ENCODE measurements around the gene CEP85. TPM values are rescaled to one million over a fixed set of nuclear protein-coding genes. Genes with fewer than 3 reads are reported as not detected.
"Not testable (repeated sequence)": the region's sequence is repeated elsewhere in the genome, so short reads cannot be mapped to it uniquely, and the experiment has no call there.

The CEP85 gene
- total RNA-seq, 1 experiment from 2014 or later, result 20.8 TPM

DNA sequence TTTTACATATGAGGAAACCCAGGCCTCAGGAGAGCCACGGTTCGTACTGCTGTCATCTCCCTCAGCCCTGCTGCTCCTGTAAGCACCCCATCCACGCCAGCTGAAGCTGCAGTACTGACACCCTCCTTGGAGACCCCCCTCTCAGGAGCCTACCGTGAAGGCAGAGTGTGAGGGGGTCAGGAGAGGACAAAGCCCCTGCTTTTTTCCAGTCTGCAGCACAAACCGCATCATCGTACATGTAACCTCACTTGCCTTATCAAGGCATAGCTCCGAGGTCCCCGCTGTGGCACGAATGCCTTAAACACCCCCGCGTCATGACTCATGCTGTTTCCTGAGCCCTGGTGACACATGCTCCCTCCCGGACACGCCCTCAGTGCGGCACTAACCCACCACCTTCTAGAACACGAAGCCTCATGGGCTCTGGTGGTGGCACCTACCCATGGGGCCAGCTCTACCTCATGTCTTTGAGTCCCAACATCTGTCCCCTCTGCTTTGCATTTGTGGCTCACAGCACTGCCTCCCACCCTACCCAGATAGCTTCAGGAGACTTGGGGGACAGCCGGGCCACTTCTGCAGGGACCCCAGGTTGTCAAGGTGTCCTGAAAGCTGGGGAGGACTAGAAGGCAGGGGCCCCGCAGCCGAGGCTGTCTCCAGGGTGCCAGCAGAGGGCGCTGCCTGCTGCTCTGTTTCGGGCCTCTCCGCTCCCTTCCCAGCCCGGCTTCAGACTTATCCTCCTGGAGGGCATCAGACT, 50.8 kb downstream of the CEP85 start:
- in situ Hi-C loops (cut with HindIII; ENCODE audit: low pct_unique_long_range_greater_than_20kb, low sequenced_read_pairs), result no loop called here
- peak; percentile 73 for DNase-seq (ENCODE audit: low read depth)

DNA sequence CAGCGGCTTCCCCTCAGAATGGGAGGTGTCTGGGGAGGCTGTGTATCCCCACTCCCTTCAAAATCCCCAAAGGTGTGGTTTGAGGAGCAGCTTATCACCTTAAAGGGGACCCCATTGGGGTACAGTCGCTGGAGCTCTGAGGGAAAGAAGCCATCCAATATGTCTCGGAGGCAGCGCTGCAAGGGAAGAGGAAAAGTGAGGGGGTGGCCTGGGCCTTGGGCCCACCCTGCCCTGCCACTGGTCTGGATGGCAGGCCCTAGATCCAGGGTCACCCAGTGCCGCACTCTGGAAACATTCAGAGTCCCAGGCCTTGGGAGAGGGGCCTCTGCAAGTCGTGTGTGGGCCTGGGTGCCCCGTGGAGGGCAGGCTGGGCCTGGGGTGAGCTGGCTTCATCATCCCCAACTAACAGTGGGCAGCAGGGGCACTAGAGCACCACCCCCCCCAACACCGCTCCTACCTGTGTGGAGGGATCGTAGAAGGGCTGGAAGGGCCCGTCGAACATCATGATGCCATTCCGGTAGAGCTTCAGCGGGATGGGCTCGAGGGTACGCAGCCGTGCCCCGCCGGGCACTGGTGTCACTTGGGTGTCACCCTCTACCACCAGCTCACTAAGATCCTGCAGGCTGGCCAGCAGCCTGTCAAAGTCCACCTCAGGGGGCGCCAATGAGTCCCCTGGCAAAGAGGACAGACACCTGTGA, 51.5 kb downstream of the CEP85 start:
- in situ Hi-C loops (cut with HindIII; ENCODE audit: low pct_unique_long_range_greater_than_20kb, low sequenced_read_pairs), result no loop called here
- DNase-seq (ENCODE audit: low read depth), result no peak

DNA sequence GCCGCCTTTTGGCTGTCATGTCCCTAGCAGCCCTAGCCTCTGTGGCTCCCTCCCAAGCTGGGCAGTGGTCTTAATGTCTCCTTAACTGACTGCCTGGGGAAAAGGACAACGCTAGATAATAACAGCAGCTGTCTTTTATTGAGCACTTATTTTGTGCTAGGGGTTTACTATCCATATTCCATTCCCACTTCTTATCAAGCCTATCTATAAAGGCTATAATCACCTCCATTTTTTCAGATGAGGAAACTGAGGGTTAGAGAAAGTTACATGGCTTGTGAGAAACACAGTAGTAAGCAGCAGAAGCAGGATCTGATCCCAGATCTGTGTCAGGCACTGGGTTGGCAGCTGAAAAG, 52.0 kb downstream of the CEP85 start:
- in situ Hi-C loops (cut with HindIII; ENCODE audit: low pct_unique_long_range_greater_than_20kb, low sequenced_read_pairs), result no loop called here
- DNase-seq (ENCODE audit: low read depth), result no peak

DNA sequence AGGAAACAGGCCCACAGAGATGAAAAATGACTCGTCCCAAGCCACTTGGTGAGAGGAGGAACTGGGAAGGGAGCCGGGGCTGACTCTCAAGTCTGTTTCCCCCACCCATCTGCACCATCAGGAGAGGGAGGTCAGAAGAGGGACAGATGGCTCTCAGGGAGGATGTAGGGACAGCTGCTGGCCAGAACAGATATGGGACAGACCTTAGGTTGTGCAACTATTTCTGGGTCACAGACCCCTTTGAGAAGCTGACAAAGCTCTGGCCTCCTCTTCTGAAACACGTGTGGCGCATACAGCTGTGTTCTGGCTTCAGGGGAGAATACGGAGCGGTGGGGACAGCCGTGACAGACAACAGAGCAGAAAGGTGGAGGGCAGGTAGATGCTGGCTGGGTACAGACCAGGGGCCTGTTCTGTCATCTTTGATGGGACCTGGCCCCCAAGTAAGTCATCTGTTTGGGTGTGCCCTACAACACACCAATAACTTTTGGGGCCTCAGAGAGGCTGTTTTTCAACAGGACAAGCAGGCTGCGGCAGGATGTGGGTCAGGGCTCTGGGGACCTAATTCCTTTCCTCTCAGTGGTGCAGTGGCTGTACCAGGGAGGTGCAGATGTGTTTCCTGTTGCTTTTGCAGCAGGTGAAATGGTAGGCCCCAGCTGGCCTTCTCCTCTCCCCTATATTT, 53.2 kb downstream of the CEP85 start:
- in situ Hi-C loops (cut with HindIII; ENCODE audit: low pct_unique_long_range_greater_than_20kb, low sequenced_read_pairs), result no loop called here
- no peak for DNase-seq (ENCODE audit: low read depth)

DNA sequence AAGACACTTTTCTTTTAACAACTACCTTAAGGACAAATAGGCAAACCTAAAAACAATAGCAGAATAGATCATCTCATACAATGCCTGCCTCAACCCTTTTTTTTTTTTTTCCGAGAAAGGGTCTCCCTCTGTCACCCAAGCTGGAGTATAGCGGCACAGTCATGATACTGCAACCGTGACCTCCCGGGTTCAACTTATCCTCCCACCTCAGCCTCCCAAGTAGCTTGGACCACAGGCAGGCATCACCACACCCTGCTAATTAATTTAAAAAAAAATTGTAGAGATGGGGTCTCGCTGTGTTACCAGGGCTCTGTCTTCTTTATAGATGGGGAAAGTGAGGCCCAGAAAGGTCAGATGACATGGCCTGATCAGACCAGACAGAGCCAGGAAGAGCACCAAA, 53.8 kb downstream of the CEP85 start:
- in situ Hi-C loops (cut with HindIII; ENCODE audit: low pct_unique_long_range_greater_than_20kb, low sequenced_read_pairs), result no loop called here

DNA sequence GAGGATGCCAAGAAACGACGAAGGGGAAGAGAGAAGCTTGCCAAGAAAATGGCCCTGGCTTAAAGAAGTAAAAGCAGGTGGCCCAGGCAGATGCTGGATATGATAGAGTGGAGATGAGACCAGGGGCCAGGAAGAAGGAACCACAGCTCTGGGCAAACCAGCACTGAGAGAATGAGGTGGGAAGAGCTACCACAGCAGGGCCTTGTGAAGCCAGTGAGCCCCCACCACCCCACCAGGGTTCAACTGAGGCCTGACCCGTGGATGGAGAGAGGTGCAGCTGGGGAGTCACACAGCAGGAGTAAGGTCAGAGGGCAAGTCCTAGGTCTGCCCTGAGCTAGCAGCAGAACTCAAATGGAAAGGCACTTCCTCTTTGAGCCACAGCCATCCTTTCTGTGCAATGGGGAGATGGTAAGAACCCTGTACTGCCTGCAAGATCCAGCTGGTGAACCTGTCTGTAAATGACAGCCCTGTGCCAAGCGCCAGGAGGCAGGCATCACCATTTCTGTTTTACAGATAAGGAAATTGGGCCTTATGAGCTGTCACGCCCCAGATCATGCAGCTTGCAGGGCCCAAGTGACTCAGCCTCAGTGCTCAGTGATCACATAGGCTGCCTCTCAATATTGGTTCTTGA, 54.4 kb downstream of the CEP85 start:
- DNase-seq (ENCODE audit: low read depth), result no peak
- in situ Hi-C loops (cut with HindIII; ENCODE audit: low pct_unique_long_range_greater_than_20kb, low sequenced_read_pairs), result no loop called here

More for the DNA sequence above, 53.8 kb downstream of the CEP85 start:
- no peak for DNase-seq (ENCODE audit: low read depth)

DNA sequence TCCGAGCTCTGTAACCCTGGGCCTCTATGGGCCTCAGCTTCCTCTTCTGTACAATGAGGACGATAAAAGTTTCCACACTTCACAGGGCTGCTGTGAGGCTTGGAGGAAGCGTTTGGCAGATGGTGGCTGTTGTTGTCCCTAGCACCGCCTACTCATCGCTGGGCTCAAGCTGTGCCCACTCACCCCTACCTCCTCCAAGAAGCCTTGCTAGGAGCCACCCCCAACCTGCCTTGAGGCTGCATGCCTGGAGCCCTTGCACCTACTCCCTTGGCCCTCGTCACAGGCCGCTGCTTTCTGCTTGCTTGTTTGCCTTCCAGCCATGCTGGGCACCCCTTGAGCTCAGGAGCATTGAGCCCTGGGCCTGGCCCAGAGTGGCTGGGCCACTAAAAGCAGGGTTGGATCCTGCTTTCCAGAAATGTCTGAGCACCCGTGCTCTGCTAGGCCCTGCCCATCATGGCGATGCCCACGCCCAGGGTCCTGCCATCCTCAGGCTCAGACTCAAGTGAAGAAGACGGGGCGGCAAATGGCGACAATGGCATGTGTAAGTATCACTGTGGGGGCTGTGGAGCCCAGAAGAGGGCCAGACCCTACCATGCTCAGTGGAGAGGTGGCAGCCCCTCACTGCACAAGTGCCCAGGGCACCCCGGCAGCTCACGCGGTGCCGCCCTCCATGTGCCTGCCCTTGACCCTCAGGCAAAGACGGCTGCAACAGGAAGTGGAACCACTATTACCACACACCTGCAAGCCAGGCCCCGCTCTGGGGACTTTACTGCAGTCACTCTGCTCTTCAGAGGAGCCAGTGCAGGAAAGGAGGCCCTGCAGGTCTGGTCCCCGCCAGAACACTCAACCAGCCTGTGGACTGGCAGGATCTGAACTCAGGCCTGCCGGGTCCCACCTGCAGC, 55.4 kb downstream of the CEP85 start:
- DNase-seq (ENCODE audit: low read depth), result peak; percentile 68
- in situ Hi-C loops (cut with HindIII; ENCODE audit: low pct_unique_long_range_greater_than_20kb, low sequenced_read_pairs), result no loop called here

DNA sequence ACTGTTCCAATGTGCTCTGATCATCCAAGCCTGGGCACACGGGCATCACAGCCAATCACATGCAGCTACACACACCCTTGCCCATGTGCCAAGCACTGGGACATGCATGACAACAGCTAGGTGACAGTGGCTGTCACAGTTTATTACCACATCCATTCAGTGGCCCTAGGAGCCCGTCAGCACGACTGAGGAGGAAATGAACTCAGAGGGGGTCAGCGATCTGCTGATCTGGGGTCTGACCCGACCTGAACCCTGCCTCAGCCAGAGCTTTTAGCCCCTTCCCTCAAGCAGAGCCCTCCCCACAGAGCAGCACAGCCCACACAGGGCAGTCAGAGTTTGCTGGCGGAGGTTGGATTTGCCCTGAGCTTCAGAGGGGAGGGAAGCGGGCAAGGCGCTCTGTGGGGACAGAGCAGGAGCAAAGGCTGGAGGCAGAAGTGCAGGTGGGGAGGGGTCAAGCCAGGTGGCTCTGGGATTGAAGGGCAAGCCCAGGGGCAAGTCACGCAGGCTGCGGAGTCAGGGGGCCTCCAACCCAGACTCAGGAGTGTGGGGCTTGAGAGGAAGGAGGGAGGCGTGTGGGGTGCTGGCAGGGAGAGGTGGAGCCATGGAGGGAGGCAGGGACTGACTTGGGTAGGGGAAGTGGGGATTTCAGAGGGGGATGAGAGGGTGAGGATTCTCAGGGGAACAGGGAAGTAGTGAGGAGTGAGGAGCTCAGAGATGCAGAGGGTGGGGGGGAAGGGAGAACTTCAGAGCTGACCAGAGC, 56.3 kb downstream of the CEP85 start:
- no peak for DNase-seq (ENCODE audit: low read depth)
- in situ Hi-C loops (cut with HindIII; ENCODE audit: low pct_unique_long_range_greater_than_20kb, low sequenced_read_pairs), result no loop called here

DNA sequence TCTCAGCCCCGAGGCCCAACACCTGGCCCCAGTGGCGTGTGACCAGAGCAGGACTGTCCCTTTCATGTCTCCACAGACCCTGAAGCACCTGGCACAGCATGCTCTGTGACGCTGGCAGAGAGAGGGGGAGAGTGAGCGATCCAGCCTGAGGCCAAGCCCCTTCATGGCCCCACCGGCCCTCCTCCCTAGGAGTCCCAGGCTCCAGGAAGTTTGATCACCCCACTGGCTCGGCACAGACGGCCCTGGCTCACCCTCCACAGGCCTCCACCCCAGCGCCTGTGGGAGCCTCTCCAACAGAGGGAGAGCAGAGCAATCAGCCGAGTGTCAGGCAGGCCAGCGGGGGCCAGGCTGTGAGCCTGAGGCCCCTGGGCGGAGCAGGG, 56.9 kb downstream of the CEP85 start:
- no peak for DNase-seq (ENCODE audit: low read depth)
- in situ Hi-C loops (cut with HindIII; ENCODE audit: low pct_unique_long_range_greater_than_20kb, low sequenced_read_pairs), result no loop called here

DNA sequence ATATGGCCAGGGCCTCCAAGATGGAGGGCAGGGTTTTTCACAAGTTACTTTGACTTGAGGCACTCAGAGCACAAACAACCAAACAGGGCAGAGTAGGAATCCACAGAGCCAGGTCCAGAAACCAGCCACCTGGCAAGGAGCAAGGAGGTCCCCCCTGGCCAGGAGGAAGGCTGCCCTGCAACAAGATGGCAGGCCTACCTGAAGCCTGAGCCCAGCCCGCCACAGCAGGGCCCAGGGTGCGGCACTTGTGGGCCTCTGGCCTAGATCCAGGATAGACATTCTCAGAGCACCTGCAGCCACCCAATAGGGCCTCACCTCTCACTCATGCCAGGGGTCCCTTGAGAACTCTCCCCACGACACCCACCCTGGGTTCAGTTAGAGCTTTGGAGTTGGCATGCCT, 57.4 kb downstream of the CEP85 start:
- in situ Hi-C loops (cut with HindIII; ENCODE audit: low pct_unique_long_range_greater_than_20kb, low sequenced_read_pairs), result no loop called here
- no peak for DNase-seq (ENCODE audit: low read depth)

DNA sequence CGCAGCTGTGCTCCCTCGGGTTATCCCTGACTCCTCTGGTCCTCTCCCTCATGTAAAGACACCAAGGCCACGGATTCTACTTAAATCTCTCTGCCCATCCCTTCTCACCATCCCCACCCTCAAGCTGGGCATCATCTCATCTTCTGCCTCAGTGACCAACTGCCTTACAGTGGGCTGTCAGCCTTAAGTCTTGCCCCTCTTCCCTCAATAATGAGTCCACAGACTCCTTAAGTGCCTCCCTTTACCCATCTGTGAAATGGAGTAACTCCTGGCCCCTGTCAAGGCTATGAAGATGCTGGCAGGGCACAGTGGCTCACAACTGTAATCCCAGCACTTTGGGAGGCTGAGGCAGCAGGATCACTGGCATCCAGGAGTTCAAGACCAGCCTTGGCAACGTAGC, 57.9 kb downstream of the CEP85 start:
- in situ Hi-C loops (cut with HindIII; ENCODE audit: low pct_unique_long_range_greater_than_20kb, low sequenced_read_pairs), result no loop called here
- no peak for DNase-seq (ENCODE audit: low read depth)

DNA sequence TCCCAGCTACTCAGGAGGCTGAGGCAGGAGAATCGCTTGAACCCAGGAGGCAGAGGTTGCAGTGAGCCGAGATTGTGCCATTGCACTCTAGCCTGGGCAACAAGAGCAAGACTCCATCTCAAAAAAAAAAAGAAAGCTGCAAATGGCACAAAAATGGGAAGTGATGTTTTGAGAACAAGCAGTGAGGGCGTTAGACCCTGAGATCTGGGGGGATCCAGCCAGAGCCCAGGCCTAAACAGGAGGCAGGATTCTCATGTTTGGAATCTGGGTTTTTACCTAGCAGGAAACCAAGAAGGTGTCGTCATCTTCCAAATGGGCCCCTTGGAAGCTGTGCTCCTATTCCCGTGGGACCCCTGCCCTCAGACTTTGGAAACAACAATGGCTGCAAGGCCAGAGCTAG, 58.7 kb downstream of the CEP85 start:
- DNase-seq (ENCODE audit: low read depth); in situ Hi-C loops (cut with HindIII; ENCODE audit: low pct_unique_long_range_greater_than_20kb, low sequenced_read_pairs): not testable (repeated sequence)

DNA sequence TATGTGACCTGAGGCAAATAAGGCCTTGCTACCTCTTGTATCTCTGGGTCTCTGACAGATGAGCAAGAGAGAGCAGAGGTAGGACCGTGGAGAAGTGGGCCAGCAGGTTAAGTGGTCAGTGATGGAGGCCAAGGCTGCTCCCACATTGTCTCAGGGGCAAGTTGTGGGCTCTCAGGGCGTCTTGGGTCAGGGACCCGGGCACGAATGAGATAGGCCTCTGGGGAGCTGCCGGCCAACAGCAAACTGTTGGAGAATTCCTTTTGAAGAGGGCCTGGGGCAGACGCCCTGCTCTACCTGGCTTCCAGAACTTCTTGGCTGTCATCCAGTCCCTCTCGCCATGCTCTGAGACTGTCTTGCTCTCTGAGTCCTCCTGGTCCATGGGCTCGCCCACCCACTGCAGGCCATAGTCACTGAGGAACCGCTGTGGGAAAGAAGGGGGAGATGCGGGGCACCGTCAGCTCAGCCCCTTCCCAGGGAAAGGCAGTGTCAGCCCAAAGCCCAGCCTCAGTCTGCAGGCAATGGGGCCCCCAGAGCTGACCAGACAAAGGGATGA, 60.0 kb downstream of the CEP85 start:
- in situ Hi-C loops (cut with HindIII; ENCODE audit: low pct_unique_long_range_greater_than_20kb, low sequenced_read_pairs), result no loop called here
- DNase-seq (ENCODE audit: low read depth), result no peak

DNA sequence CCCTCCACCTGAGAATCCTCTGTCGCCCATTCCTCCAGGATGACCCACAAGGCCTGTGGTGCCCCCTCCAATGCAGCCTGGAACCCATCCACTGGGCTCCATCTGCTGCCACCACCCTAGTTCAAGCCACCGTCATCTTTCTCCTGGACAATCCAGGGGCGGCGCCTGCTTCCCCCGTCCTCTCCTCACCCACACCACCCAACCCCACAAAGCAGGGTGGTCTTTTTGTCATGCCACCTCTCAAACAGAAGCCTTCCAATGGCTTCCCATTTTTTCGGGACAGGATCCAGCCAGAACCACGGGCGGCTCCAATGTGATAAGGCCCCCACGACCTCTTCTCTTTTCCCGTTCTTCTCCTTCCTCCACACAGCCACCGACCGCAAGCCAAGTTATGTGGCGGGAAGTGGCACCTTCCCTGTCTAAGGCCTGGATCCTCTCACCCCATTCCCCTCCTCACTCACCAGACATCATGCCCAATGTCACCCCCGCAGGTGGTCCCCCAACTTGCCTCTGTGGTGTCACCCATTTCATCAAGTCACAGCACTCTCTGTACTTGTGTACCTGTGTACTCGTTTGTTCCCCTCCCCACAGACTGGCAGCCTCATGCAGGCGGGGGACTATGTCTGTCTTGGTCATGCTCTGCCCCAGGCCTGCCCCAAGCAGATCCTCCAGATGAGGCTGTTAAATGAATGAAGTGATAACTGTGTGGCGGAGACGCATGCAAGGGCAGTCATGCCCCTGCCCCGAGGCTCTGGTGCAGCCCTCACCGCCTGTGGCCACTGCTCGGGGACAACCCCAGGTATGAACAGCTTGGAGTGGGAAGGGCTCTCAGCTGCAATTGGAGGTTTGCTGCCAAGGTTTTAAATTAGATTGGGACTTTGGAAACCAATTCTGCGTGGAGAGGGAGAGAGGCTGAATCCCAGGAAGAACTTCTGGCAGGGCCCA, 61.5 kb downstream of the CEP85 start:
- in situ Hi-C loops (cut with HindIII; ENCODE audit: low pct_unique_long_range_greater_than_20kb, low sequenced_read_pairs), result no loop called here
- no peak for DNase-seq (ENCODE audit: low read depth)

DNA sequence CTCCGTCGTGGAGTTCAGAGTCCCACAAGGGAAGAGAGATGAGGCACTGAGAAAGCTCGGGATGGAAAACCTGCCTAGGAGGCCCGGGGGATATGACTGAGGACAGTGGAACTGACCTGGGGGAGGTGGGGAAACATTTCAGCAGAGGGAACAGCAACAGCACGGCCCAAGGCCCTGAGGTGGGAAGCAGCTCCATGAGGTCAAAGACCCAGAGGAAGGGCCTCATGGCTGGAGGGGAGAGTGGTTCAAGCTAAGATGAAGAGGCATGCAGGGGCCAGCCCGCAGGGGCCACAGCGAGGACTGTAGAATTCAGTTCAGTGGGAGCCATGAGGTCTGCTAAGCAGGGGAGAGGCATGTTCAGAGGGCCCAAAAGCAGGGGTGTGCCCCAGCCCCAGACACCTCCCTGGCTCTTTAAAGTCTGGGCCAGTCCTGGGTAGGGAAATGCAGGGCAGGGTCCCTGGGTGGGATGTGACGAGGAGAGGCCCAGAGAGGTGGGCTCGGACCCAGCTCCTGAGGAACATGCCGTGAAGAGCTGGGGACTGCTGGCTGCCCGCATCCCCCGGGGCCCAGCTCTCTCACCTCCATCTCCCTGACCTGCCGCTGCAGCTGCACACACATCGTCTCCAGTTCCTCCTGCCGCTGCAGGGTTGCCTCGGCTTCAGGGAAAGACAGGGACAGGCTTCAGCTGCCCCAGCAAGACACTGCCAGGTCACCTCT, 62.5 kb downstream of the CEP85 start:
- in situ Hi-C loops (cut with HindIII; ENCODE audit: low pct_unique_long_range_greater_than_20kb, low sequenced_read_pairs), result no loop called here
- DNase-seq (ENCODE audit: low read depth), result no peak
